Right lobe of liver (tissue), 6 donors: ENCODE measurements around the gene SPATA19. TPM values are rescaled to one million over a fixed set of nuclear protein-coding genes. Genes with fewer than 3 reads are reported as not detected.

Experiments used
- ATAC-seq, 4 donors: fragments of 200-7000 bp; cut with Tn5 transposase; one replicate each; pipeline ENCODE4 v1.9.1; 2020; ENCODE audit warnings: mild to moderate bottlenecking in 4 of 4, moderate library complexity in 4 of 4
- DNase-seq, 3 donors: peaks; one replicate each; pipeline ENCODE4 v3.0.0-alpha.2; 2020
- H3K27ac ChIP-seq, 3 donors: fragments of 200-600 bp; one replicate each; pipeline ENCODE4 v1.8.0; 2022
- H3K27me3 ChIP-seq, 2 donors: fragments of 200-600 bp; one replicate each; pipeline ENCODE4 v1.8.0; 2022
- H3K36me3 ChIP-seq, 4 donors: fragments of 200-600 bp; sonication (generic) in 1 of 4; one replicate each; pipeline versions ENCODE4 v1.5.1 to v1.8.0; 2017 to 2022; ENCODE audit warnings: control low read depth in 1 of 4
- H3K4me1 ChIP-seq, 4 donors: fragments of 200-600 bp; sonication (generic) in 1 of 4; one replicate each; pipeline versions ENCODE4 v1.5.1 to v1.8.0; 2017 to 2022; ENCODE audit warnings: control low read depth in 1 of 4
- H3K4me3 ChIP-seq, 3 donors: fragments of 200-600 bp; one replicate each; pipeline ENCODE4 v1.8.0; 2022
- H3K9me3 ChIP-seq, 4 donors: fragments of 200-600 bp; sonication (generic) in 1 of 4; one replicate each; pipeline versions ENCODE4 v1.5.1 to v1.8.0; 2017 to 2022; ENCODE audit warnings: control low read depth in 1 of 4
- POLR2A ChIP-seq: fragments of 450-650 bp; IDR thresholded peaks from one replicate; pipeline ENCODE4 v1.6.1; 2017; ENCODE audit warnings: antibody characterized with exemption, mild to moderate bottlenecking
- WGBS: methylation state at CpG from one replicate; pipeline ENCODE4 v1.1.6; 2018; ENCODE audit warnings: low coverage, low lambda C conversion rate; ENCODE audit not compliant: insufficient coverage; ENCODE audit errors: missing lambda C conversion rate; 5-methylcytosine and 5-hydroxymethylcytosine counted together
- intact Hi-C, 2 donors: fragments of 100-400 bp; cut with DNase I; formaldehyde crosslinking; loops; one replicate each; pipeline versions ENCODE4 v1.11.2 to v1.14.1; 2022
- total RNA-seq, 6 experiments: library from RNA; depleted of rRNA in 2 of 6; stranded (reverse); fragments of >200 nt in 2 of 6; fragmentation: NEBNext Ultra II Directional in 3 of 6; extraction: Animal tissue kit (Norgen Biotek cat#: 25700) in 3 of 6; gene quantifications; one replicate each; pipeline versions ENCODE4 v1.1.0 to v1.2.4, GENCODE V29; 2016 to 2023
- TF ChIP-seq, protein P1 (sequence below), 4 donors: fragments of 200-600 bp in 3 of 4; fragments of 450-650 bp in 1 of 4; IDR thresholded peaks; one replicate each; pipeline versions ENCODE4 v1.5.1 to v1.8.0; 2016 to 2022; ENCODE audit warnings: antibody characterized with exemption in 4 of 4, mild to moderate bottlenecking in 2 of 4
- donor health status: DM: no; HTN: yes; CAD: no.
- donor health status: DM: no; HTN: no; CAD: no.
- donor health status: DM: no; HTN: no; CAD: no.
- donor health status: DM: no; HTN: yes; CAD: no.
- donor health status: DM: no; HTN: yes; CAD: no.

SPATA19 gene
- total RNA-seq, 6 experiments from 2014 or later = not detected

DNA sequence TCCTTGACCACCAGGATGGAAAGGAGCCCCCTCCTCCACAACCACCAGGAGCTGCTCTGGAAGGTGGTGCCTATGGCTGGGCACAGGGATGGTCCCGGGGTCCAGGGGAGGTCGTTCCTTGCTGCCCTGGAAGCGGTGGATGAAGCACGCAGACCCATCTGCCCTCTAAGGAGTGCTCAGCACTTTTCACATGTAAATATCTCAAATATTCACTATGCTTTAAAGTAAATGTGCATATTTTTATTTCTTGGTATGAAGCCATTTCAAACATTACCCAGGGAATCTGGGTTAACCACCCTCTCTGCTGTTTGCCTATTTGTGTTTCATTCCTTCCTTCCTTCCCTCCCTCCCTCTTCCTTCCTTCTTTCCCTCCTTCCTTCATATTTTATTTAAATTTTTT, 21.7 kb downstream of the SPATA19 start:
- H3K36me3 ChIP-seq = no peaks in the 10 kb centered on the region
- ATAC-seq = no peak
- DNase-seq = no peak
- no peaks in the 10 kb centered on the region for H3K4me1 ChIP-seq
- no peaks in the 10 kb centered on the region for H3K9me3 ChIP-seq
- no peaks in the 10 kb centered on the region for H3K27me3 ChIP-seq
- 63% methylated on average over 4 of the region's 4 CpGs for WGBS
- TF ChIP-seq POLR2A = no peak
- TF ChIP-seq, protein P1, sequence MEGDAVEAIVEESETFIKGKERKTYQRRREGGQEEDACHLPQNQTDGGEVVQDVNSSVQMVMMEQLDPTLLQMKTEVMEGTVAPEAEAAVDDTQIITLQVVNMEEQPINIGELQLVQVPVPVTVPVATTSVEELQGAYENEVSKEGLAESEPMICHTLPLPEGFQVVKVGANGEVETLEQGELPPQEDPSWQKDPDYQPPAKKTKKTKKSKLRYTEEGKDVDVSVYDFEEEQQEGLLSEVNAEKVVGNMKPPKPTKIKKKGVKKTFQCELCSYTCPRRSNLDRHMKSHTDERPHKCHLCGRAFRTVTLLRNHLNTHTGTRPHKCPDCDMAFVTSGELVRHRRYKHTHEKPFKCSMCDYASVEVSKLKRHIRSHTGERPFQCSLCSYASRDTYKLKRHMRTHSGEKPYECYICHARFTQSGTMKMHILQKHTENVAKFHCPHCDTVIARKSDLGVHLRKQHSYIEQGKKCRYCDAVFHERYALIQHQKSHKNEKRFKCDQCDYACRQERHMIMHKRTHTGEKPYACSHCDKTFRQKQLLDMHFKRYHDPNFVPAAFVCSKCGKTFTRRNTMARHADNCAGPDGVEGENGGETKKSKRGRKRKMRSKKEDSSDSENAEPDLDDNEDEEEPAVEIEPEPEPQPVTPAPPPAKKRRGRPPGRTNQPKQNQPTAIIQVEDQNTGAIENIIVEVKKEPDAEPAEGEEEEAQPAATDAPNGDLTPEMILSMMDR (IDR thresholded peaks at IDR 0.05) = no peak
- intact Hi-C loops = loop anchor here (10.0 kb wide), 2 partner anchors 679 to 689 kb away; no protein-coding TSS in a partner anchor
- H3K4me3 ChIP-seq = no peak overlapping the region
- no peak overlapping the region for H3K27ac ChIP-seq

DNA sequence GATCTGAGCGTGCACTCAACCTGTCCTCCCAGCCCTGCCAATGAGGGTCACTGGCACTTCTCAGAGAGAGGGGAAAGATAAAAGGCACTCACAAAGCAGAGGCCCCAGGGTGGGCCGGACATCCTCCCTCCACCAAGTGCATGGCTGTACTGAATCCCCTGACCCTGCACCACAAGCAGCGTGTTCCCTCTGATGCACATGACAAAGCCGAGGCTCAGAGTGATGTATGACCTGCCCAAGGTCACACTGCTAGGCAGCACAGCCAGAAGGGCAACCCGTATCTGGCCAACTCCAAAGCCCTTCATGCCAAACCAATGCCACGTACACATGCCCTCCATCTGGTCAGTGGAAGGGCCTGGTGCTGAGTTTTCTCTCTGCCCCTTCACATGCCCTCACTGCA, 22.1 kb downstream of the SPATA19 start:
- no peak overlapping the region for H3K27ac ChIP-seq
- H3K9me3 ChIP-seq = no peaks in the 10 kb centered on the region
- no peak for ATAC-seq
- H3K4me3 ChIP-seq = no peak overlapping the region
- TF ChIP-seq, protein P1 (IDR thresholded peaks at IDR 0.05) = no peak
- WGBS = 50% methylated on average over 2 of the region's 6 CpGs
- no peaks in the 10 kb centered on the region for H3K4me1 ChIP-seq
- H3K27me3 ChIP-seq = no peaks in the 10 kb centered on the region
- no peak for DNase-seq
- intact Hi-C loops = loop anchor here (10.0 kb wide), 2 partner anchors 678 to 688 kb away; no protein-coding TSS in a partner anchor
- no peaks in the 10 kb centered on the region for H3K36me3 ChIP-seq

DNA sequence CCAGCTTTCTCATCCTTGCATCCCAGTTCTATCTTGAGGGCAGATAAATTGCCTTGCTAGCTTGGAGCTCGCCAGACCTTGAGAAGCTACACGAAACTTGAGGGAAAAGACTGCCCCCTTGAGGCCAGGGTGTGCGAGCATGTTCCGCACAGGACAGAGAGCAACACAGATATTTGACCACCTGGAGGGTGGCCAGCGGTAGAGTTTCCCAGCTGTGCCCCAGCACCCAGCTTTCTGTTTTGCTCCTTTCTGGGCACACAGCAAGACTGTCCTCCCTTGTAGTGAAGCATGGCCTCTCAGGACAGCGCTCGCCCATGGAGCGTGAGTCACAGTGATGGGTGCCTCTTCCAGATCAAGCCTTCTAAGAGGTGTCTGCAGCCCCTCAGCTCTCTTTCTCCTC, 23.5 kb downstream of the SPATA19 start:
- no peak overlapping the region for H3K27ac ChIP-seq
- ATAC-seq = peak; percentile 68 to 78 (median 73)
- H3K4me1 ChIP-seq = no peaks in the 10 kb centered on the region
- no peak for TF ChIP-seq POLR2A
- TF ChIP-seq, protein P1 (IDR thresholded peaks at IDR 0.05) = peak; percentile 35 to 69 (median 60)
- peak in 1 of 3 donors; percentile 40 for DNase-seq
- H3K27me3 ChIP-seq = no peaks in the 10 kb centered on the region
- H3K36me3 ChIP-seq = no peaks in the 10 kb centered on the region
- WGBS = 0% methylated on average over 1 of the region's 8 CpGs
- intact Hi-C loops = loop anchor here (10.0 kb wide), 2 partner anchors 677 to 687 kb away; no protein-coding TSS in a partner anchor
- H3K9me3 ChIP-seq = no peaks in the 10 kb centered on the region
- no peak overlapping the region for H3K4me3 ChIP-seq

DNA sequence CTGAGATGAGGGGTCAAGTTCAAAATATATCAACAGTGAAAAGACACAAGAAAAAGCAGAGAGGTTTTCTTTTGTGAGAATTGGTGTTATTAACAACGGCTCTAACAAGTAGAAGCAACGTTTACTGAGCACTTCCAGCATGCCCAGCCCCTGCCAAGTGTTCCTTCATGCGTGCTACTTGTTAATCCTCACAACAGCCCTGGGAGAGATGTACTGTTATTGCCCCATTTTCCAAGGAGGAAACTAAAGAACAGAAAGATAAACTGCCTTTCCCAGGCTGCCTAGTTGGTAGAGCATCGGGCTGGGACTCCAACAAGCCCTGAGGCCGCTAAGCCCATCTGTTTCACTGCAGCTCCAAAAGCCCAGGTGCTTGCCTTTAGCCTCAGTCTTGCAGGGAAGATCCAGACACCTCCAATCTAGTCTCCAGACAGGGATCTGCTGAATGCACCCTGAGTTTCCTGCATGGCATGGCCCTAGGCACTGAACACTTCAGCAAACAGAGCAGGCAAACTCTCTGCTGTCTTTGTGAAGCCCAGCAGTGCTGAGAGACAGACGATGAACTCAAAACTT, 25.5 kb downstream of the SPATA19 start:
- TF ChIP-seq, protein P1 (IDR thresholded peaks at IDR 0.05) = no peak
- no peak for TF ChIP-seq POLR2A

More for the DNA sequence above, 25.5 kb downstream of the SPATA19 start:
- no peaks in the 10 kb centered on the region for H3K4me1 ChIP-seq
- no peaks in the 10 kb centered on the region for H3K27me3 ChIP-seq
- no peaks in the 10 kb centered on the region for H3K36me3 ChIP-seq
- no peak for DNase-seq
- H3K9me3 ChIP-seq = no peaks in the 10 kb centered on the region
- 51% methylated on average over 5 of the region's 6 CpGs for WGBS
- no peak overlapping the region for H3K27ac ChIP-seq
- H3K4me3 ChIP-seq = no peak overlapping the region
- ATAC-seq = no peak
- intact Hi-C loops = loop anchor here (10.0 kb wide), 2 partner anchors 675 to 685 kb away; no protein-coding TSS in a partner anchor
